Stomach (tissue), 4 donors: ENCODE results near the gene ETS1.

Experiments
- CTCF ChIP-seq, 7 experiments: fragments of 450-650 bp in 4 of 7; fragments of 200-600 bp in 3 of 7; sonication (generic) in 3 of 7; IDR thresholded peaks; one replicate each; pipeline ENCODE4 v1.5.1; 2016 to 2019; ENCODE audit warnings: antibody characterized with exemption in 7 of 7, control low read depth in 2 of 7, mild to moderate bottlenecking in 1 of 7
- POLR2AphosphoS5 ChIP-seq, 3 donors: sonication (generic); formaldehyde crosslinking; IDR thresholded peaks; one replicate each; pipeline ENCODE4 v1.6.1; 2016; ENCODE audit warnings: antibody characterized with exemption in 3 of 3

- TF ChIP-seq CTCF (IDR thresholded peaks at IDR 0.05) (no peak), POLR2AphosphoS5 (IDR thresholded peaks at IDR 0.05) (no peak)
These were observed 6.7 kb downstream of the ETS1 start for GRCh38 chr11:128580612-128581011.
